H1 (cell line): ENCODE data around the gene KLK1. TPM values are rescaled to one million over a fixed set of nuclear protein-coding genes. Genes with fewer than 3 reads are reported as not detected.

ENCODE experiments used
- CTCF ChIA-PET: fragments of 300-600 bp; sonication (Branson Sonifier 250); formaldehyde crosslinking; loops from one replicate; lab custom pipeline; 2021; ENCODE audit not compliant: partially characterized antibody; lab: Charles Lee
- POLR2A ChIA-PET: fragments of 300-600 bp; sonication (Branson Sonifier 250); formaldehyde crosslinking; loops from one replicate; lab custom pipeline; 2021; ENCODE audit warnings: inconsistent platforms; ENCODE audit not compliant: partially characterized antibody; lab: Charles Lee
- DNase-seq, 2 experiments: peaks; one replicate each; pipeline versions ENCODE4 v3.0.0 to v3.0.0-alpha.2; 2010 to 2022; ENCODE audit warnings: low spot score in 2 of 2, low read depth in 1 of 2, mixed read lengths in 1 of 2
- FAIRE-seq: peaks from 2 replicates; lab custom pipeline; 2011; peaks lifted over from hg19 to GRCh38; lab: Jason Lieb, UNC
- H2AFZ ChIP-seq: 2 replicates; pipeline ENCODE4 v1.8.1; 2012; ENCODE audit warnings: low read length, inconsistent platforms
- H2AK5ac ChIP-seq: 2 replicates; pipeline ENCODE4 v1.6.1; 2013; ENCODE audit warnings: low read depth, low read length
- H2BK120ac ChIP-seq: replicated peaks from 2 replicates; pipeline ENCODE3; 2013; ENCODE audit warnings: low read depth, low read length, inconsistent platforms
- H2BK12ac ChIP-seq: 2 replicates; pipeline ENCODE4 v1.6.1; 2013; ENCODE audit warnings: low read depth, low read length
- H2BK15ac ChIP-seq: 2 replicates; pipeline ENCODE4 v1.6.1; 2013; ENCODE audit warnings: low read length
- H2BK20ac ChIP-seq: 2 replicates; pipeline ENCODE4 v1.6.1; 2013; ENCODE audit warnings: low read length
- H2BK5ac ChIP-seq: 2 replicates; pipeline ENCODE4 v1.6.1; 2013; ENCODE audit warnings: low read depth, low read length
- H3K14ac ChIP-seq: 2 replicates; pipeline ENCODE4 v1.6.1; 2013; ENCODE audit warnings: inconsistent platforms; ENCODE audit not compliant: insufficient read length
- H3K18ac ChIP-seq: 2 replicates; pipeline ENCODE4 v1.6.1; 2013; ENCODE audit warnings: low read length; ENCODE audit errors: extremely low read depth
- H3K23ac ChIP-seq: 2 replicates; pipeline ENCODE4 v1.6.1; 2013; ENCODE audit warnings: inconsistent platforms; ENCODE audit not compliant: insufficient read length
- H3K23me2 ChIP-seq: 2 replicates; pipeline ENCODE4 v1.6.1; 2013; ENCODE audit warnings: low read depth, low read length
- H3K27ac ChIP-seq: 2 replicates; pipeline ENCODE4 v1.6.1; 2011; ENCODE audit warnings: low read depth, low read length, inconsistent platforms
- H3K27me3 ChIP-seq, 4 experiments: replicated peaks in 1 of 4; 1 replicate in 1 of 4; 2 replicates in 3 of 4; pipeline versions ENCODE4 v1.6.1 to v1.8.1; 2011 to 2013; ENCODE audit warnings: low read length in 3 of 4, mild to moderate bottlenecking in 3 of 4, inconsistent platforms in 2 of 4, mixed read lengths in 2 of 4, moderate library complexity in 1 of 4; ENCODE audit not compliant: control insufficient read depth in 3 of 4, insufficient read depth in 3 of 4; ENCODE audit errors: extremely low read depth in 1 of 4
- H3K36me3 ChIP-seq, 4 experiments: 2 replicates each; pipeline versions ENCODE4 v1.6.1 to v1.8.1; 2011 to 2013; ENCODE audit warnings: mild to moderate bottlenecking in 4 of 4, low read length in 3 of 4, moderate library complexity in 2 of 4, control low read depth in 1 of 4, inconsistent platforms in 1 of 4; ENCODE audit not compliant: insufficient read depth in 4 of 4, control insufficient read depth in 2 of 4
- H3K4ac ChIP-seq: replicated peaks from 2 replicates; pipeline ENCODE3; 2013; ENCODE audit warnings: low read length, low read depth, mixed read lengths, inconsistent platforms; ENCODE audit not compliant: insufficient read length
- H3K4me1 ChIP-seq, 4 experiments: replicated peaks in 1 of 4; 1 replicate in 1 of 4; 2 replicates in 3 of 4; pipeline versions ENCODE4 v1.6.1 to v1.8.1; 2011 to 2013; ENCODE audit warnings: low read length in 3 of 4, inconsistent platforms in 2 of 4, mixed read lengths in 1 of 4; ENCODE audit not compliant: insufficient read depth in 4 of 4, control insufficient read depth in 3 of 4
- H3K4me2 ChIP-seq, 2 experiments: 2 replicates each; pipeline versions ENCODE4 v1.6.1 to v1.8.1; 2011 to 2013; ENCODE audit warnings: low read depth in 2 of 2, low read length in 2 of 2, control low read depth in 1 of 2, inconsistent platforms in 1 of 2, mild to moderate bottlenecking in 1 of 2; ENCODE audit not compliant: insufficient read depth in 1 of 2
- H3K4me3 ChIP-seq, 4 experiments: fragments of 200-600, 300-600 bp in 1 of 4; sonication (generic), shearing (Covaris generic), sonication (Bioruptor Twin) in 1 of 4; 2 replicates each; pipeline versions ENCODE4 v1.5.1 to v1.8.1; 2011 to 2016; ENCODE audit warnings: low read length in 4 of 4, low read depth in 3 of 4, control low read depth in 2 of 4, inconsistent platforms in 2 of 4, mild to moderate bottlenecking in 2 of 4, mixed read lengths in 1 of 4, moderate library complexity in 1 of 4; ENCODE audit not compliant: insufficient read depth in 2 of 4; ENCODE audit errors: extremely low read depth in 1 of 4
- H3K56ac ChIP-seq: replicated peaks from 2 replicates; pipeline ENCODE3; 2013; ENCODE audit warnings: low read depth, mild to moderate bottlenecking, mixed read lengths, low read length, inconsistent platforms; ENCODE audit not compliant: insufficient read length
- H3K79me1 ChIP-seq: 2 replicates; pipeline ENCODE4 v1.6.1; 2013; ENCODE audit warnings: low read depth, low read length, control low read depth
- H3K79me2 ChIP-seq, 2 experiments: 2 replicates each; pipeline versions ENCODE4 v1.6.1 to v1.8.1; 2012 to 2013; ENCODE audit warnings: low read length in 2 of 2, mild to moderate bottlenecking in 2 of 2, inconsistent platforms in 1 of 2; ENCODE audit not compliant: insufficient read depth in 2 of 2, control insufficient read depth in 1 of 2
- H3K9ac ChIP-seq, 4 experiments: replicated peaks in 1 of 4; 1 replicate in 1 of 4; 2 replicates in 3 of 4; pipeline versions ENCODE4 v1.6.1 to v1.8.1; 2011 to 2013; ENCODE audit warnings: low read depth in 3 of 4, low read length in 3 of 4, control low read depth in 2 of 4, mild to moderate bottlenecking in 2 of 4, moderate library complexity in 2 of 4, inconsistent platforms in 1 of 4; ENCODE audit errors: extremely low read depth in 1 of 4
- H3K9me3 ChIP-seq, 2 experiments: 2 replicates each; pipeline versions ENCODE4 v1.6.1 to v1.8.1; 2012 to 2013; ENCODE audit warnings: mild to moderate bottlenecking in 2 of 2, moderate library complexity in 2 of 2, control low read depth in 1 of 2, inconsistent platforms in 1 of 2, low read depth in 1 of 2, low read length in 1 of 2, mixed read lengths in 1 of 2; ENCODE audit not compliant: insufficient read depth in 2 of 2
- H4K20me1 ChIP-seq, 2 experiments: replicated peaks in 1 of 2; 2 replicates each; pipeline versions ENCODE3 to v1.8.1; 2011 to 2013; ENCODE audit warnings: inconsistent platforms in 2 of 2, low read length in 2 of 2, mild to moderate bottlenecking in 1 of 2; ENCODE audit not compliant: insufficient read depth in 2 of 2, control insufficient read depth in 1 of 2
- H4K5ac ChIP-seq: 2 replicates; pipeline ENCODE4 v1.6.1; 2013; ENCODE audit warnings: low read length, low read depth, mixed read lengths, inconsistent platforms; ENCODE audit not compliant: insufficient read length
- H4K8ac ChIP-seq: 2 replicates; pipeline ENCODE4 v1.8.0; 2013; ENCODE audit warnings: mild to moderate bottlenecking, moderate library complexity, low read length, inconsistent platforms; ENCODE audit not compliant: insufficient read depth; ENCODE audit errors: extremely low read depth
- H4K91ac ChIP-seq: replicated peaks from 2 replicates; pipeline ENCODE3; 2013; ENCODE audit warnings: low read length, mixed read lengths, inconsistent platforms; ENCODE audit not compliant: insufficient read length
- ASH2L ChIP-seq: fragments of 200-600, 300-600 bp; sonication (generic); IDR thresholded peaks from one replicate; pipeline ENCODE4 v1.7.1; 2017; ENCODE audit warnings: low read length
- BACH1 ChIP-seq: IDR thresholded peaks from 2 replicates; pipeline ENCODE4 v1.6.1; 2012; ENCODE audit warnings: low read length, improper control_type of control experiment
- BRCA1 ChIP-seq: IDR thresholded peaks from 2 replicates; pipeline ENCODE4 v1.6.1; 2012; ENCODE audit warnings: low read depth, low read length, improper control_type of control experiment
- CHD2 ChIP-seq: IDR thresholded peaks from 2 replicates; pipeline ENCODE4 v1.6.1; 2012; ENCODE audit warnings: low read length, improper control_type of control experiment
- FOSL1 ChIP-seq: IDR thresholded peaks from 2 replicates; pipeline ENCODE4 v1.6.1; 2011; ENCODE audit warnings: mild to moderate bottlenecking, low read depth, low read length, moderate library complexity; ENCODE audit not compliant: insufficient read depth
- JUN ChIP-seq: IDR thresholded peaks from 2 replicates; pipeline ENCODE4 v1.6.1; 2011; ENCODE audit warnings: low read depth, mild to moderate bottlenecking, improper control_type of control experiment, low read length
- JUND ChIP-seq: IDR thresholded peaks from 2 replicates; pipeline ENCODE4 v1.6.1; 2011; ENCODE audit warnings: mild to moderate bottlenecking, improper control_type of control experiment, low read length
- KDM5A ChIP-seq: fragments of 200-600 bp; IDR thresholded peaks from 2 replicates; pipeline ENCODE4 v1.7.1; 2012; ENCODE audit warnings: mild to moderate bottlenecking, low read length, inconsistent platforms, mixed read lengths
- NRF1 ChIP-seq: IDR thresholded peaks from 2 replicates; pipeline ENCODE4 v1.6.1; 2011; ENCODE audit warnings: mild to moderate bottlenecking, low read depth, low read length, improper control_type of control experiment
- SIN3A ChIP-seq, 2 experiments: IDR thresholded peaks in 1 of 2; conservative IDR thresholded peaks in 1 of 2; 2 replicates each; pipeline ENCODE4 v1.6.1; 2011 to 2012; ENCODE audit warnings: low read length in 2 of 2, improper control_type of control experiment in 1 of 2, low read depth in 1 of 2, mild to moderate bottlenecking in 1 of 2
- SRF ChIP-seq: IDR thresholded peaks from 2 replicates; pipeline ENCODE4 v1.6.1; 2011; ENCODE audit warnings: mild to moderate bottlenecking, low read depth, low read length, moderate library complexity
- TAF1 ChIP-seq: IDR thresholded peaks from 2 replicates; pipeline ENCODE4 v1.6.1; 2011; ENCODE audit warnings: mild to moderate bottlenecking, low read depth, low read length
- TAF7 ChIP-seq: optimal IDR thresholded peaks from 2 replicates; pipeline ENCODE3; 2011; ENCODE audit warnings: low read depth, mild to moderate bottlenecking, inconsistent platforms, low read length, moderate library complexity, borderline replicate concordance
- WGBS, 2 experiments: shearing (Covaris generic) in 1 of 2; methylation state at CpG; one replicate each; pipeline versions ENCODE4 v1.1.6 to v1.1.7; 2013 to 2015; ENCODE audit warnings: low lambda C conversion rate in 2 of 2, mixed read lengths in 2 of 2, inconsistent platforms in 1 of 2, low coverage in 1 of 2, missing lambda C conversion rate in 1 of 2; ENCODE audit not compliant: insufficient replicate concordance in 2 of 2, insufficient coverage in 1 of 2, insufficient read length in 1 of 2; ENCODE audit errors: extremely low coverage in 1 of 2, missing lambda C conversion rate in 1 of 2; 5-methylcytosine and 5-hydroxymethylcytosine counted together
- polyA plus RNA-seq, 7 experiments: library from polyadenylated mRNA; depleted of rRNA in 3 of 7; stranded (reverse) in 5 of 7; unstranded in 2 of 7; fragments of >200 nt in 5 of 7; fragments of 200-250 nt in 2 of 7; gene quantifications; 1 replicate in 5 of 7; 2 replicates in 1 of 7; 4 replicates in 1 of 7; pipeline versions ENCODE4 v1.2.1 to v1.2.3, GENCODE V29; 2011 to 2013; ENCODE audit warnings: missing spikeins in 2 of 7, mixed read lengths in 2 of 7
- total RNA-seq: library from RNA; stranded (reverse); fragmentation: NEBNext Ultra II Directional; extraction: Animal tissue kit (Norgen Biotek cat#: 25700); gene quantifications from 2 replicates; pipeline ENCODE4 v1.2.1, GENCODE V29; 2021

The KLK1 gene
- total and polyA plus RNA-seq, 2 of the 8 experiments (the other 6 are each of a cell fraction or from before 2014, with no cell fraction given): 3.4 to 4.0 TPM

GRCh38 chr19:50869479-50869878 lies 45.9 kb upstream of the KLK1 start:
- no peaks in the 10 kb centered on the region for H3K79me1 ChIP-seq
- H2BK5ac ChIP-seq: no peak overlapping the region
- no peak overlapping the region for H3K56ac ChIP-seq
- no peaks in the 10 kb centered on the region; a peak in 1 of 4 replicates for H3K9me3 ChIP-seq
- DNase-seq (no peak), FAIRE-seq (no peak)
- no peak overlapping the region for H2BK12ac ChIP-seq
- H3K4me2 ChIP-seq: no peak overlapping the region
- no peak overlapping the region for H4K91ac ChIP-seq
- POLR2A ChIA-PET: interaction anchor here (1.4 to 3.6 kb wide), 2 partner anchors 66 to 73 kb away, joined by 5 to 16 read pairs; no protein-coding TSS in a partner anchor
- no peak overlapping the region for H2BK15ac ChIP-seq
- H3K27ac ChIP-seq: no peak overlapping the region
- H4K20me1 ChIP-seq: no peaks in the 10 kb centered on the region
- no peak overlapping the region for H3K14ac ChIP-seq
- no peak overlapping the region for H3K4me3 ChIP-seq
- no peak overlapping the region for H4K8ac ChIP-seq
- no peak overlapping the region for H2BK120ac ChIP-seq
- CTCF ChIA-PET: interaction anchor here (1.2 to 2.6 kb wide), 4 partner anchors 8 to 74 kb away, joined by 3 to 12 read pairs (median 3); no protein-coding TSS in a partner anchor
- peaks cover 0 to 3% (median 1%) of the 10 kb centered on the region in 4 experiments; a peak in 2 of 7 replicates for H3K27me3 ChIP-seq
- no peaks in the 10 kb centered on the region for H3K4me1 ChIP-seq
- no peak overlapping the region for H3K18ac ChIP-seq
- no peaks in the 10 kb centered on the region for H3K79me2 ChIP-seq
- WGBS, 2 experiments: 86% methylated on average over 4 of the region's 4 CpGs; no CpG with 5 or more reads in 1 of the 2 experiments
- H2BK20ac ChIP-seq: no peak overlapping the region
- H2AFZ ChIP-seq: no peak overlapping the region
- H4K5ac ChIP-seq: no peak overlapping the region
- no peak overlapping the region for H3K4ac ChIP-seq
- H3K36me3 ChIP-seq: no peaks in the 10 kb centered on the region
- H3K23ac ChIP-seq: no peak overlapping the region
- H3K9ac ChIP-seq: no peak overlapping the region
- no peak overlapping the region for H2AK5ac ChIP-seq
- H3K23me2 ChIP-seq: peaks cover 5% of the 10 kb centered on the region; the same call in 1 of the 2 replicates
- TF ChIP-seq SIN3A (conservative IDR thresholded peaks at IDR 0.05 in 1 of 2, IDR thresholded peaks at IDR 0.05 in 1 of 2; ENCODE audit: low read depth in 1 of 2, low read length in 2 of 2): no peak
- no peak for TF ChIP-seq BRCA1
- TF ChIP-seq SRF: no peak
- TF ChIP-seq TAF7: no peak
- TF ChIP-seq FOSL1: no peak
- TF ChIP-seq JUND: no peak
- no peak for TF ChIP-seq ASH2L
- no peak for TF ChIP-seq KDM5A
- TF ChIP-seq CHD2: no peak
- no peak for TF ChIP-seq BACH1
- TF ChIP-seq NRF1: no peak
- no peak for TF ChIP-seq TAF1
- TF ChIP-seq JUN: no peak
